Suprapubic skin (tissue), 4 donors: ENCODE data around the gene LAMA3.

Experiments
- CTCF ChIP-seq, 2 donors: fragments of 200-600 bp in 1 of 2; fragments of 450-650 bp in 1 of 2; sonication (generic) in 1 of 2; IDR thresholded peaks; one replicate each; pipeline ENCODE4 v1.5.1; 2016 to 2019; ENCODE audit warnings: antibody characterized with exemption in 2 of 2, mild to moderate bottlenecking in 1 of 2, moderate library complexity in 1 of 2
- EP300 ChIP-seq: sonication (generic); formaldehyde crosslinking; IDR thresholded peaks from one replicate; pipeline ENCODE4 v1.6.1; 2017; ENCODE audit warnings: antibody characterized with exemption
- POLR2A ChIP-seq, 2 donors: fragments of 450-650 bp; IDR thresholded peaks; one replicate each; pipeline ENCODE4 v1.6.1; 2017; ENCODE audit warnings: antibody characterized with exemption in 2 of 2, mild to moderate bottlenecking in 2 of 2, moderate library complexity in 2 of 2
- POLR2AphosphoS5 ChIP-seq, 3 donors: sonication (generic); formaldehyde crosslinking; IDR thresholded peaks; one replicate each; pipeline ENCODE4 v1.6.1; 2017; ENCODE audit warnings: antibody characterized with exemption in 3 of 3

GRCh38 chr18:23941791-23942190 is 252.5 kb downstream of the LAMA3 start:
- TF ChIP-seq CTCF (IDR thresholded peaks at IDR 0.05) (no peak), POLR2A (IDR thresholded peaks at IDR 0.05) (no peak), EP300 (no peak), POLR2AphosphoS5 (IDR thresholded peaks at IDR 0.05) (no peak)
